ENCODE results near the gene RBMS1. TPM values are rescaled to one million over a fixed set of nuclear protein-coding genes. Genes with fewer than 3 reads are reported as not detected.
A peak's percentile ranks its signal among the peaks of the same experiment; 100 is the strongest.
"Not testable (repeated sequence)": the region's sequence is repeated elsewhere in the genome, so short reads cannot be mapped to it uniquely, and the experiment has no call there.

The RBMS1 gene
- total RNA-seq, 4 donors from 2014 or later: 68.1 to 83.4 (median 72.5) TPM

GRCh38 chr2:160442603-160443002 lies 51.0 kb downstream of the RBMS1 start:
- Histone ChIP-seq H3K4me3 (no peak overlapping the region), H3K4me1 (no peaks in the 10 kb centered on the region), H3K27ac (no peak overlapping the region), H3K27me3 (no peaks in the 10 kb centered on the region), H3K9me3 (no peaks in the 10 kb centered on the region), H3K36me3 (peaks cover 0 to 7% (median 0%) of the 10 kb centered on the region in 3 donors)
- DNase-seq (ENCODE audit: low spot score in 2 of 2): no peak
- TF ChIP-seq CTCF (IDR thresholded peaks at IDR 0.05): no peak
- WGBS, 2 donors: 92 to 95% methylated on average over 7 of the region's 7 CpGs

GRCh38 chr2:160440888-160441287 lies 52.7 kb downstream of the RBMS1 start:
- WGBS, 2 donors: 28 to 37% methylated on average over 2 of the region's 2 CpGs
- H3K36me3 ChIP-seq: peaks cover 0 to 7% (median 0%) of the 10 kb centered on the region in 3 donors
- H3K27me3 ChIP-seq: no peaks in the 10 kb centered on the region
- TF ChIP-seq EP300 (IDR thresholded peaks at IDR 0.05) (no peak), CTCF (IDR thresholded peaks at IDR 0.05) (no peak), POLR2A (IDR thresholded peaks at IDR 0.05) (no peak)
- no peaks in the 10 kb centered on the region for H3K9me3 ChIP-seq
- H3K4me1 ChIP-seq: no peaks in the 10 kb centered on the region
- H3K4me3 ChIP-seq: no peak overlapping the region
- H3K27ac ChIP-seq: no peak overlapping the region
- no peak for DNase-seq (ENCODE audit: low spot score in 2 of 2)

- not testable (repeated sequence) for H3K27ac ChIP-seq; H3K4me3 ChIP-seq; DNase-seq (ENCODE audit: low spot score in 2 of 2); H3K9me3 ChIP-seq; H3K27me3 ChIP-seq; H3K36me3 ChIP-seq
- 94% methylated on average over 15 of the region's 32 CpGs; no CpG with 5 or more reads in 1 of the 2 donors for WGBS, 2 donors
- peaks cover 0 to 12% (median 1%) of the 10 kb centered on the region in 4 donors for H3K4me1 ChIP-seq
Measured at GRCh38 chr2:160439038-160439437, 54.6 kb downstream of the RBMS1 start.

GRCh38 chr2:160437273-160437672 lies 56.3 kb downstream of the RBMS1 start:
- no peaks in the 10 kb centered on the region for H3K27me3 ChIP-seq
- H3K9me3 ChIP-seq: no peaks in the 10 kb centered on the region
- H3K4me3 ChIP-seq: no peak overlapping the region
- H3K4me1 ChIP-seq: peaks cover 0 to 29% (median 3%) of the 10 kb centered on the region in 4 donors
- H3K36me3 ChIP-seq: peaks cover 0 to 7% (median 0%) of the 10 kb centered on the region in 3 donors
- no peak for TF ChIP-seq CTCF (IDR thresholded peaks at IDR 0.05)
- no peak for TF ChIP-seq POLR2A (IDR thresholded peaks at IDR 0.05)
- no peak for TF ChIP-seq EP300 (IDR thresholded peaks at IDR 0.05)
- DNase-seq (ENCODE audit: low spot score in 2 of 2): no peak
- WGBS, 2 donors: 92 to 96% methylated on average over 4 of the region's 4 CpGs
- no peak overlapping the region for H3K27ac ChIP-seq

- peaks cover 0 to 16% (median 0%) of the 10 kb centered on the region in 3 donors for H3K36me3 ChIP-seq
- WGBS, 2 donors: 52 to 56% methylated on average over 3 of the region's 3 CpGs
- H3K4me3 ChIP-seq: no peak overlapping the region
- DNase-seq (ENCODE audit: low spot score in 2 of 2): no peak
- no peak for TF ChIP-seq CTCF (IDR thresholded peaks at IDR 0.05)
- TF ChIP-seq EP300 (IDR thresholded peaks at IDR 0.05): no peak
- TF ChIP-seq POLR2A (IDR thresholded peaks at IDR 0.05): no peak
- peak overlapping the region in 2 of 4 donors; percentile 54 to 72 for H3K27ac ChIP-seq
- no peaks in the 10 kb centered on the region for H3K27me3 ChIP-seq
- H3K4me1 ChIP-seq: peaks cover 0 to 33% (median 3%) of the 10 kb centered on the region in 4 donors
- H3K9me3 ChIP-seq: peaks cover 0 to 6% (median 0%) of the 10 kb centered on the region in 4 donors
Measured at GRCh38 chr2:160434254-160434948, 59.2 kb downstream of the RBMS1 start.

Measured in tibial nerve (tissue), 4 donors.